ENCODE measurements around the gene PDZRN3.

- TF ChIP-seq EZH2 (IDR thresholded peaks at IDR 0.05; ENCODE audit: insufficient read depth, poor library complexity, severe bottlenecking) = no peak
- TF ChIP-seq EZH2phosphoT487 (IDR thresholded peaks at IDR 0.05; ENCODE audit: insufficient read depth, low read depth) = no peak
Observed at GRCh38 chr3:73391984-73392383, 232.8 kb downstream of the PDZRN3 start.
